Right lobe of liver (tissue), 6 donors: ENCODE results near the gene CADM2. TPM values are rescaled to one million over a fixed set of nuclear protein-coding genes. Genes with fewer than 3 reads are reported as not detected.

Experiments used
- ATAC-seq, 4 donors: fragments of 200-7000 bp; cut with Tn5 transposase; one replicate each; pipeline ENCODE4 v1.9.1; 2020; ENCODE audit warnings: mild to moderate bottlenecking in 4 of 4, moderate library complexity in 4 of 4
- DNase-seq, 3 donors: peaks; one replicate each; pipeline ENCODE4 v3.0.0-alpha.2; 2020
- H3K27ac ChIP-seq, 3 donors: fragments of 200-600 bp; one replicate each; pipeline ENCODE4 v1.8.0; 2022
- H3K27me3 ChIP-seq, 2 donors: fragments of 200-600 bp; one replicate each; pipeline ENCODE4 v1.8.0; 2022
- H3K36me3 ChIP-seq, 4 donors: fragments of 200-600 bp; sonication (generic) in 1 of 4; one replicate each; pipeline versions ENCODE4 v1.5.1 to v1.8.0; 2017 to 2022; ENCODE audit warnings: control low read depth in 1 of 4
- H3K4me1 ChIP-seq, 4 donors: fragments of 200-600 bp; sonication (generic) in 1 of 4; one replicate each; pipeline versions ENCODE4 v1.5.1 to v1.8.0; 2017 to 2022; ENCODE audit warnings: control low read depth in 1 of 4
- H3K4me3 ChIP-seq, 3 donors: fragments of 200-600 bp; one replicate each; pipeline ENCODE4 v1.8.0; 2022
- H3K9me3 ChIP-seq, 4 donors: fragments of 200-600 bp; sonication (generic) in 1 of 4; one replicate each; pipeline versions ENCODE4 v1.5.1 to v1.8.0; 2017 to 2022; ENCODE audit warnings: control low read depth in 1 of 4
- POLR2A ChIP-seq: fragments of 450-650 bp; IDR thresholded peaks from one replicate; pipeline ENCODE4 v1.6.1; 2017; ENCODE audit warnings: antibody characterized with exemption, mild to moderate bottlenecking
- WGBS: methylation state at CpG from one replicate; pipeline ENCODE4 v1.1.6; 2018; ENCODE audit warnings: low coverage, low lambda C conversion rate; ENCODE audit not compliant: insufficient coverage; ENCODE audit errors: missing lambda C conversion rate; 5-methylcytosine and 5-hydroxymethylcytosine counted together
- intact Hi-C, 2 donors: fragments of 100-400 bp; cut with DNase I; formaldehyde crosslinking; loops; one replicate each; pipeline versions ENCODE4 v1.11.2 to v1.14.1; 2022
- total RNA-seq, 6 experiments: library from RNA; depleted of rRNA in 2 of 6; stranded (reverse); fragments of >200 nt in 2 of 6; fragmentation: NEBNext Ultra II Directional in 3 of 6; extraction: Animal tissue kit (Norgen Biotek cat#: 25700) in 3 of 6; gene quantifications; one replicate each; pipeline versions ENCODE4 v1.1.0 to v1.2.4, GENCODE V29; 2016 to 2023
- TF ChIP-seq, protein P1 (sequence below), 4 donors: fragments of 200-600 bp in 3 of 4; fragments of 450-650 bp in 1 of 4; IDR thresholded peaks; one replicate each; pipeline versions ENCODE4 v1.5.1 to v1.8.0; 2016 to 2022; ENCODE audit warnings: antibody characterized with exemption in 4 of 4, mild to moderate bottlenecking in 2 of 4
- donor health status: DM: no; HTN: yes; CAD: no.
- donor health status: DM: no; HTN: no; CAD: no.
- donor health status: DM: no; HTN: no; CAD: no.
- donor health status: DM: no; HTN: yes; CAD: no.
- donor health status: DM: no; HTN: yes; CAD: no.

Gene CADM2
- total RNA-seq, 6 experiments from 2014 or later, result under 0.01 to 1.7 (median 0.15) TPM

DNA sequence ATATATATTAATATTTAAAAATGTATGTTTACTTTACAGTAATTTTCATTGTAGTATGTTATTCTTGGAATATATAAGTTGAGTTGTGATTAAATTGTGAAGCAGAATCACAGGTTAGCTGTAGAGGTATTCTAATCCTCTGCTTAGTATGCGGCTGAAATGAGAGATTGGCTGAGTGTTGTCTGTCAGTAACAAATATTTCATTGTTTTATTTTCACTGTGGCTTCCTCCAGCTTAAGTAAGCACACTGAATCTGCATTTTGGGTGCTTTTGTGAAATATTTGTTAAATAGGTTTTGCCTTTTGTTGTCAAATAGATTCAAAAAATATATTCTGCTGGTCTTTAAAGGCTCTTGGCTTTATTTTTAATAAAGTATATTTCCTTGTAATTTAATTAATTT, 357.5 kb downstream of the CADM2 start:
- no peaks in the 10 kb centered on the region for H3K4me1 ChIP-seq

DNA sequence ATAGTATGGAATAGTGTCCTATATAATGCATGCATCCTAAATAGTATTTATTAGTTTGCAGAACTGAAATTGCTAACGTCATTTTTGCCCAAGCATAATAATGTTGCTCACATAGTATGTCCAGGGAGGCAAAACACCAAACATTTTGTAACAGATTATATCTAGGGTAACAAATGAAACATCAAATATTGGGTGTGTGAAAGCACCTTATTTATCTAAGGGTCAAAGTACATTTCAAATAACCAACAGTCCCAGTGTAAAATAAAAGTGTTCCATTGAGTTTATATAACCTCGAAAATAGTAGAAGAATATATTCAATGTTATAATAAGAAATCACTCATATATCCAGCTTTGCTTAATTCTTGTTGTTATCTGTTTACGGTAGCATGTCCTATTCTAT, 363.1 kb downstream of the CADM2 start:
- 47% methylated on average over 3 of the region's 3 CpGs for WGBS
- Histone ChIP-seq H3K4me1 (no peaks in the 10 kb centered on the region), H3K36me3 (no peaks in the 10 kb centered on the region), H3K27me3 (no peaks in the 10 kb centered on the region), H3K9me3 (no peaks in the 10 kb centered on the region), H3K27ac (no peak overlapping the region), H3K4me3 (no peak overlapping the region)
- intact Hi-C loops, result no loop called here
- no peak for DNase-seq
- ATAC-seq, result peak; percentile 45 to 80 (median 68)
- TF ChIP-seq POLR2A, result no peak
- TF ChIP-seq, protein P1, sequence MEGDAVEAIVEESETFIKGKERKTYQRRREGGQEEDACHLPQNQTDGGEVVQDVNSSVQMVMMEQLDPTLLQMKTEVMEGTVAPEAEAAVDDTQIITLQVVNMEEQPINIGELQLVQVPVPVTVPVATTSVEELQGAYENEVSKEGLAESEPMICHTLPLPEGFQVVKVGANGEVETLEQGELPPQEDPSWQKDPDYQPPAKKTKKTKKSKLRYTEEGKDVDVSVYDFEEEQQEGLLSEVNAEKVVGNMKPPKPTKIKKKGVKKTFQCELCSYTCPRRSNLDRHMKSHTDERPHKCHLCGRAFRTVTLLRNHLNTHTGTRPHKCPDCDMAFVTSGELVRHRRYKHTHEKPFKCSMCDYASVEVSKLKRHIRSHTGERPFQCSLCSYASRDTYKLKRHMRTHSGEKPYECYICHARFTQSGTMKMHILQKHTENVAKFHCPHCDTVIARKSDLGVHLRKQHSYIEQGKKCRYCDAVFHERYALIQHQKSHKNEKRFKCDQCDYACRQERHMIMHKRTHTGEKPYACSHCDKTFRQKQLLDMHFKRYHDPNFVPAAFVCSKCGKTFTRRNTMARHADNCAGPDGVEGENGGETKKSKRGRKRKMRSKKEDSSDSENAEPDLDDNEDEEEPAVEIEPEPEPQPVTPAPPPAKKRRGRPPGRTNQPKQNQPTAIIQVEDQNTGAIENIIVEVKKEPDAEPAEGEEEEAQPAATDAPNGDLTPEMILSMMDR (IDR thresholded peaks at IDR 0.05), result no peak

More for the DNA sequence above, 357.5 kb downstream of the CADM2 start:
- DNase-seq, result no peak
- 75% methylated on average over 1 of the region's 1 CpG for WGBS
- no peak for TF ChIP-seq POLR2A
- TF ChIP-seq, protein P1 (IDR thresholded peaks at IDR 0.05), result no peak
- H3K9me3 ChIP-seq, result no peaks in the 10 kb centered on the region
- intact Hi-C loops, result no loop called here
- no peaks in the 10 kb centered on the region for H3K36me3 ChIP-seq
- H3K4me3 ChIP-seq, result no peak overlapping the region
- ATAC-seq, result no peak
- no peak overlapping the region for H3K27ac ChIP-seq
- H3K27me3 ChIP-seq, result no peaks in the 10 kb centered on the region

DNA sequence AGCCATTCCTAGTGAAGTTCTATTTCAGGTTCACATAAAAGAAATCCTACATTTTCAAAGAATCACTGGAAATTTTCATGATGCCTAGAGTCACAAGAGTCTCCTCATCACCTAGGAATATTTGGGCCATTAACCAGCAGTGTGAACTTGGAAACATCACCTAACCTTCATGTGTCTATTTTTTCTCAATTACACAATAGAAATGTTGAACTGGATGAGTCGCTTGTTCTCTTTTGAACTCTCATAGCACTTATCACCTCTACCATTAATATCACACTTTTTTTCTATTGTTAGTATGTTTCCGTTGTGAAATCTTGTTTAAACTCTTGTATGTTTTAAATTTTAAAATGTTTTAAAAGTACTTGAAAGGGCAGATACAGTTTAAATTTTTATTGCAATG, 371.3 kb downstream of the CADM2 start:
- ATAC-seq, result no peak
- Histone ChIP-seq H3K4me3 (no peak overlapping the region), H3K27me3 (no peaks in the 10 kb centered on the region), H3K9me3 (no peaks in the 10 kb centered on the region), H3K27ac (no peak overlapping the region), H3K4me1 (no peaks in the 10 kb centered on the region), H3K36me3 (no peaks in the 10 kb centered on the region)
- TF ChIP-seq POLR2A, result no peak
- TF ChIP-seq, protein P1 (IDR thresholded peaks at IDR 0.05), result no peak
- intact Hi-C loops, result no loop called here
- 42% methylated on average over 2 of the region's 2 CpGs for WGBS
- DNase-seq, result no peak

DNA sequence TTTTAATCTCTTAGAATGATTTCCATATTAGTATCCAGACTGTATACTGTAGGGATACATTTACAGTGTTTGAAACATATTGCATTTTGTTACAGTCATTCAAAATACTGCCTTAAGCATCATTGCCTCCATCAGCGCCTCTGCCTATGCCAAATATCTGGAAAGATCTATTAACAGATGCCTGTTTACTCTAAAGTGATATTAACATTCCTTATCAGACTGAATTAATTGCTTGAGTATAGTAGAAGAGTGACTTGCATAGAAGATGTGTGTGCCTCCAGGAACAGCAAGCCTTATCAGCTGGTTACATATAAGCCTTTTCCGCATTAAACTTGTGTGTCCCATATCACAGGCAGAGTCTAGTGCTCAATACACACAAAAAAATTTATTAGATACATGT, 379.1 kb downstream of the CADM2 start:
- no peaks in the 10 kb centered on the region for H3K9me3 ChIP-seq
- no peak for TF ChIP-seq POLR2A
- TF ChIP-seq, protein P1 (IDR thresholded peaks at IDR 0.05), result no peak
- intact Hi-C loops, result no loop called here

DNA sequence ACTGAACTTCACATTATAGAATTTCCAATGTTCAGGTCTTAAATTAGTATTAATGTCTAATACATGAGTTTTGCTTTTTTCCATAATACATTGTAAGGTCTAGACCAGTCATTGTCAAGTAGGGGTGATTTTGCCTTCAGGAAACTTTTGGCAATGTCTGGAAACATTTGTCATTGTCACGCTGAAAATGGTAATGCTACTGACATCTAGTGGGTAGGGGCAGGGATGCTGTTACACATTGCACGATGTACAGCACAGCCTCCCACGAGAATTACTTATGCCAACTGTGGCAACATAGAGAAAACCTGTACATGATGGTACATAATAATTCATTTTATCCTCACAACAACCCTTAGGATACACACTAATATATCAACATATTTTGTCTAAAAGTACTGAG, 384.1 kb downstream of the CADM2 start:
- no peaks in the 10 kb centered on the region for H3K9me3 ChIP-seq
- DNase-seq, result no peak
- no peak overlapping the region for H3K4me3 ChIP-seq
- ATAC-seq, result peak; percentile 76 to 88 (median 82)
- H3K27me3 ChIP-seq, result no peaks in the 10 kb centered on the region
- H3K27ac ChIP-seq, result no peak overlapping the region
- TF ChIP-seq, protein P1 (IDR thresholded peaks at IDR 0.05), result peak; percentile 38 to 56 (median 48)
- TF ChIP-seq POLR2A, result no peak
- WGBS, result 7% methylated on average over 3 of the region's 3 CpGs
- intact Hi-C loops, result no loop called here
- no peaks in the 10 kb centered on the region for H3K36me3 ChIP-seq
- H3K4me1 ChIP-seq, result no peaks in the 10 kb centered on the region

More for the DNA sequence above, 379.1 kb downstream of the CADM2 start:
- 40% methylated on average over 2 of the region's 2 CpGs for WGBS
- H3K27ac ChIP-seq, result no peak overlapping the region
- H3K36me3 ChIP-seq, result no peaks in the 10 kb centered on the region
- H3K4me3 ChIP-seq, result no peak overlapping the region
- no peaks in the 10 kb centered on the region for H3K4me1 ChIP-seq
- no peak for DNase-seq
- H3K27me3 ChIP-seq, result no peaks in the 10 kb centered on the region
- ATAC-seq, result no peak
